Keratinocyte (primary cell): ENCODE data around the gene SCAMP1. TPM values are rescaled to one million over a fixed set of nuclear protein-coding genes. Genes with fewer than 3 reads are reported as not detected.
A peak's percentile ranks its signal among the peaks of the same experiment; 100 is the strongest.

Experiments used
- DNase-seq: peaks from one replicate; pipeline ENCODE4 v3.0.0-alpha.2; 2011; ENCODE audit warnings: low read depth, missing footprints, low spot score
- FAIRE-seq: peaks from 2 replicates; lab custom pipeline; 2011; peaks lifted over from hg19 to GRCh38; lab: Jason Lieb, UNC
- H2AFZ ChIP-seq: 2 replicates; pipeline ENCODE4 v1.6.0; 2012; ENCODE audit warnings: low read length, control low read depth, inconsistent platforms; ENCODE audit not compliant: control insufficient read depth
- H3K27ac ChIP-seq: 2 replicates; pipeline ENCODE4 v1.5.1; 2011; ENCODE audit warnings: low read length; ENCODE audit not compliant: control insufficient read depth, insufficient read depth
- H3K27me3 ChIP-seq: 3 replicates; pipeline ENCODE4 v1.6.0; 2011; ENCODE audit warnings: low read length; ENCODE audit not compliant: control insufficient read depth, insufficient read depth; ENCODE audit errors: extremely low read depth
- H3K36me3 ChIP-seq, 2 experiments: 2 replicates in 1 of 2; 3 replicates in 1 of 2; pipeline ENCODE4 v1.5.1; 2011; ENCODE audit warnings: low read length in 2 of 2, mild to moderate bottlenecking in 1 of 2; ENCODE audit not compliant: control insufficient read depth in 2 of 2, insufficient read depth in 2 of 2; ENCODE audit errors: extremely low read depth in 1 of 2
- H3K4me1 ChIP-seq: 3 replicates; pipeline ENCODE4 v1.5.1; 2011; ENCODE audit warnings: low read length; ENCODE audit not compliant: control insufficient read depth, insufficient read depth; ENCODE audit errors: extremely low read depth
- H3K4me2 ChIP-seq: 3 replicates; pipeline ENCODE4 v1.6.0; 2011; ENCODE audit warnings: low read depth, low read length; ENCODE audit not compliant: control insufficient read depth, insufficient read depth; ENCODE audit errors: extremely low read depth
- H3K4me3 ChIP-seq, 3 experiments: fragments of 200-600 bp in 1 of 3; sonication (generic) in 1 of 3; 2 replicates in 2 of 3; 3 replicates in 1 of 3; pipeline ENCODE4 v1.5.1; 2011 to 2016; ENCODE audit warnings: low read length in 3 of 3, mild to moderate bottlenecking in 3 of 3, control low read depth in 2 of 3, inconsistent platforms in 1 of 3, low read depth in 1 of 3, mixed read lengths in 1 of 3, mixed run types in 1 of 3, moderate library complexity in 1 of 3; ENCODE audit not compliant: control insufficient read depth in 2 of 3, insufficient read depth in 2 of 3; ENCODE audit errors: extremely low read depth in 1 of 3
- H3K79me2 ChIP-seq: 2 replicates; pipeline ENCODE4 v1.6.0; 2012; ENCODE audit warnings: low read length; ENCODE audit not compliant: control insufficient read depth, insufficient read depth
- H3K9ac ChIP-seq: 3 replicates; pipeline ENCODE4 v1.6.0; 2011; ENCODE audit warnings: low read length; ENCODE audit not compliant: control insufficient read depth, insufficient read depth; ENCODE audit errors: extremely low read depth
- H3K9me1 ChIP-seq: 3 replicates; pipeline ENCODE4 v1.6.0; 2011; ENCODE audit warnings: low read length; ENCODE audit not compliant: control insufficient read depth, insufficient read depth; ENCODE audit errors: extremely low read depth
- H3K9me3 ChIP-seq: 2 replicates; pipeline ENCODE4 v1.5.1; 2012; ENCODE audit warnings: low read depth, low read length; ENCODE audit not compliant: control insufficient read depth
- H4K20me1 ChIP-seq: 3 replicates; pipeline ENCODE4 v1.6.0; 2011; ENCODE audit warnings: low read length; ENCODE audit not compliant: control insufficient read depth, insufficient read depth; ENCODE audit errors: extremely low read depth
- CTCF ChIP-seq, 3 experiments: IDR thresholded peaks in 1 of 3; conservative IDR thresholded peaks in 1 of 3; optimal IDR thresholded peaks in 1 of 3; 2 replicates in 2 of 3; 3 replicates in 1 of 3; pipeline versions ENCODE3 to v1.5.1; 2011; ENCODE audit warnings: low read length in 3 of 3, mild to moderate bottlenecking in 3 of 3, moderate library complexity in 2 of 3, control low read depth in 1 of 3, inconsistent platforms in 1 of 3; ENCODE audit not compliant: insufficient read depth in 2 of 3; ENCODE audit errors: extremely low read depth in 1 of 3
- EZH2 ChIP-seq: IDR thresholded peaks from one replicate; pipeline ENCODE4 v1.6.1; 2012; ENCODE audit warnings: inconsistent platforms, mild to moderate bottlenecking, low read length, moderate library complexity
- dilution Hi-C: fragments of 300-500 bp; cut with MboI; formaldehyde crosslinking; loops from one replicate; pipeline ENCODE4 v1.7.0; 2020; ENCODE audit warnings: low sequenced_read_pairs; ENCODE audit not compliant: extremely low pct_ligation_motif_present
- polyA plus RNA-seq, 5 experiments: library from polyadenylated mRNA; depleted of rRNA in 3 of 5; stranded (reverse) in 3 of 5; stranded (forward) in 1 of 5; unstranded in 1 of 5; fragments of >200 nt; gene quantifications; 1 replicate in 1 of 5; 2 replicates in 3 of 5; 3 replicates in 1 of 5; pipeline versions ENCODE4 v1.2.1 to v1.2.3, GENCODE V29; 2011 to 2012; ENCODE audit warnings: missing spikeins in 2 of 5, low read depth in 1 of 5, low replicate concordance in 1 of 5

SCAMP1 gene
- polyA plus RNA-seq, 1 donor (not counting 4 experiments of a cell fraction or from before 2014, with no cell fraction given) = 36.6 TPM

GRCh38 chr5:78471896-78472295, 111.5 kb downstream of the SCAMP1 start:
- no peaks in the 10 kb centered on the region for H4K20me1 ChIP-seq
- no peak overlapping the region for H3K4me3 ChIP-seq
- H3K36me3 ChIP-seq = no peaks in the 10 kb centered on the region
- TF ChIP-seq EZH2 = no peak
- no peak for TF ChIP-seq CTCF (optimal IDR thresholded peaks at IDR 0.05 in 1 of 3, IDR thresholded peaks at IDR 0.05 in 1 of 3, conservative IDR thresholded peaks at IDR 0.05 in 1 of 3; ENCODE audit: extremely low read depth in 1 of 3, insufficient read depth in 2 of 3, low read length in 3 of 3)
- no peaks in the 10 kb centered on the region for H3K79me2 ChIP-seq
- DNase-seq (no peak), FAIRE-seq (no peak)
- no peaks in the 10 kb centered on the region for H3K9me3 ChIP-seq
- H3K9ac ChIP-seq = no peak overlapping the region
- dilution Hi-C loops = no loop called here
- no peak overlapping the region for H3K27ac ChIP-seq
- H2AFZ ChIP-seq = no peak overlapping the region
- no peak overlapping the region for H3K4me2 ChIP-seq
- no peaks in the 10 kb centered on the region for H3K9me1 ChIP-seq
- H3K27me3 ChIP-seq = no peaks in the 10 kb centered on the region
- peaks cover 2% of the 10 kb centered on the region for H3K4me1 ChIP-seq

- no peaks in the 10 kb centered on the region for H3K27me3 ChIP-seq
- H3K36me3 ChIP-seq = no peaks in the 10 kb centered on the region
- no peak overlapping the region for H3K4me2 ChIP-seq
- H3K4me1 ChIP-seq = peaks cover 2% of the 10 kb centered on the region
- H3K27ac ChIP-seq = peak overlapping the region; percentile 3
- FAIRE-seq = no peak
- no peak overlapping the region for H3K4me3 ChIP-seq
- H3K9me3 ChIP-seq = no peaks in the 10 kb centered on the region
- H3K9ac ChIP-seq = no peak overlapping the region
- H3K9me1 ChIP-seq = no peaks in the 10 kb centered on the region
- TF ChIP-seq CTCF (optimal IDR thresholded peaks at IDR 0.05 in 1 of 3, IDR thresholded peaks at IDR 0.05 in 1 of 3, conservative IDR thresholded peaks at IDR 0.05 in 1 of 3; ENCODE audit: extremely low read depth in 1 of 3, insufficient read depth in 2 of 3, low read length in 3 of 3) (peak in 2 of 3 experiments; percentile 14 to 33), EZH2 (no peak)
- no peaks in the 10 kb centered on the region for H3K79me2 ChIP-seq
- no peak overlapping the region for H2AFZ ChIP-seq
- dilution Hi-C loops = no loop called here
- DNase-seq = no peak
- H4K20me1 ChIP-seq = no peaks in the 10 kb centered on the region
Observed at GRCh38 chr5:78472469-78473106, 112.2 kb downstream of the SCAMP1 start.
